ENCODE results near the gene RPL36. TPM values are rescaled to one million over a fixed set of nuclear protein-coding genes. Genes with fewer than 3 reads are reported as not detected.

RPL36 gene
- total and polyA plus RNA-seq, 9 of the 15 experiments (the other 6 are each of a cell fraction or from before 2014, with no cell fraction given): 350 to 3,412 (median 1,507) TPM

DNA sequence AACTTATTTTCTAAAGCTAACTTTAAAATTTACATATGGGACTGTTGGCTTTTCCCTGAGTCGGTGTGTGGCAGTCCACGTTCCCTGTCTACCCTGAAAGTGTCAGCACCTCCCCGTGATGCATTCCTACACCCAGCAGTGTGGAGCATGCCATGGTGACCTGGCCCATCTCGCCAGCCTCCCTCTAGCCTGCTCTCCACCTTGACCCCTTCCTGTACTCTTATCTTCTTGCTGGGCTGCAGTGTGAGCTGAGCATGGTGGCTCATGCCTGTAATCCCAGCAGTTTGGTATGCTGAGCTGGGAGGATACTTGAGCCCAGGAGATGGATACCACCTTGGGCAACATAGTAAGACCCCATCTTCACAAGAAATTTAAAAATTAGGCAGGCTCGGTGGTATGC, 35.2 kb upstream of the RPL36 start (continued):
- TF ChIP-seq, protein P1, sequence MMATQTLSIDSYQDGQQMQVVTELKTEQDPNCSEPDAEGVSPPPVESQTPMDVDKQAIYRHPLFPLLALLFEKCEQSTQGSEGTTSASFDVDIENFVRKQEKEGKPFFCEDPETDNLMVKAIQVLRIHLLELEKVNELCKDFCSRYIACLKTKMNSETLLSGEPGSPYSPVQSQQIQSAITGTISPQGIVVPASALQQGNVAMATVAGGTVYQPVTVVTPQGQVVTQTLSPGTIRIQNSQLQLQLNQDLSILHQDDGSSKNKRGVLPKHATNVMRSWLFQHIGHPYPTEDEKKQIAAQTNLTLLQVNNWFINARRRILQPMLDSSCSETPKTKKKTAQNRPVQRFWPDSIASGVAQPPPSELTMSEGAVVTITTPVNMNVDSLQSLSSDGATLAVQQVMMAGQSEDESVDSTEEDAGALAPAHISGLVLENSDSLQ (IDR thresholded peaks at IDR 0.05): no peak
- TF ChIP-seq NFXL1 (CRISPR knock-in tag; IDR thresholded peaks at IDR 0.05): no peak

DNA sequence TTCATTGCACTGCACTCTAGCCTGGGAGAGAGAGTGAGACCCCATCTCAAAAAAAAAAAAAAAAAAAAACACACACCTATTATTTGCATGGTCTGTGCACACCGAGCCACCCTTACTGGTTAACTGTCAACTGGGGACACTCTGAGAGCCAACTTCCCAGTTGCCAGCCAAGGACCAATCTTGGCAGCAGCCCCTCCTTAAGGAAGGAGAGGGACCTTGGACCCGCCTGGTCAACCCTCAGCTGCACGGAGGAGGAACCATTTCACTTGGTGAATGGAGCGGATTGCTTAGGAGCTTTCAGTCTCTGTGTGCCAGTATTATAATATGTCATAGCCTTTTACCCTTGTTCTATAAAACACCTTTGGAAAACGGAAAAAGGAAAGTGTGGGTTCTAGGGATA, 34.7 kb upstream of the RPL36 start:
- POLR2A ChIA-PET: interaction anchor here (1.0 to 1.5 kb wide), 6 partner anchors 10 to 36 kb away, joined by 3 to 5 read pairs (median 4); no protein-coding TSS in a partner anchor
- no TSS peak for BruUV-seq (replicated peaks)
- Histone ChIP-seq H3K27ac (ENCODE audit: extremely low read depth, low read depth, low read length) (no peak overlapping the region), H3K79me2 (ENCODE audit: control insufficient read depth, insufficient read depth, low read length) (no peaks in the 10 kb centered on the region), H3K36me3 (ENCODE audit: control insufficient read depth, insufficient read depth, low read length) (peaks cover 94% of the 10 kb centered on the region), H3K9me1 (ENCODE audit: control insufficient read depth, insufficient read depth, low read length) (no peaks in the 10 kb centered on the region), H3K27me3 (ENCODE audit: control insufficient read depth in 2 of 2, insufficient read depth in 2 of 2, low read length in 2 of 2) (no peaks in the 10 kb centered on the region), H3K9ac (ENCODE audit: insufficient read depth in 1 of 2, low read depth in 2 of 2, low read length in 2 of 2) (no peak overlapping the region), H3K4me2 (ENCODE audit: insufficient read depth, low read length) (no peak overlapping the region), H4K20me1 (replicated peaks; ENCODE audit: control insufficient read depth, insufficient read depth, low read length) (peaks cover 2% of the 10 kb centered on the region; the same call in 1 of the 2 replicates), H3K4me1 (replicated peaks in 1 of 2; ENCODE audit: control insufficient read depth in 2 of 2, insufficient read depth in 2 of 2, low read length in 2 of 2) (no peaks in the 10 kb centered on the region), H2AFZ (ENCODE audit: low read depth, low read length) (no peak overlapping the region), H3K4me3 (no peak overlapping the region), H3K9me3 (replicated peaks; ENCODE audit: control insufficient read depth, insufficient read depth, low read depth, low read length) (no peaks in the 10 kb centered on the region)
- in situ Hi-C loops (cut with MboI): no loop called here
- CTCF ChIA-PET (ENCODE audit: low intra/inter-chr PET ratio): no interaction called here
- no peak for TF ChIP-seq NFATC3 (IDR thresholded peaks at IDR 0.05)
- TF ChIP-seq ZNF586 (CRISPR knock-in tag; conservative IDR thresholded peaks at IDR 0.05): no peak
- TF ChIP-seq, protein P2, sequence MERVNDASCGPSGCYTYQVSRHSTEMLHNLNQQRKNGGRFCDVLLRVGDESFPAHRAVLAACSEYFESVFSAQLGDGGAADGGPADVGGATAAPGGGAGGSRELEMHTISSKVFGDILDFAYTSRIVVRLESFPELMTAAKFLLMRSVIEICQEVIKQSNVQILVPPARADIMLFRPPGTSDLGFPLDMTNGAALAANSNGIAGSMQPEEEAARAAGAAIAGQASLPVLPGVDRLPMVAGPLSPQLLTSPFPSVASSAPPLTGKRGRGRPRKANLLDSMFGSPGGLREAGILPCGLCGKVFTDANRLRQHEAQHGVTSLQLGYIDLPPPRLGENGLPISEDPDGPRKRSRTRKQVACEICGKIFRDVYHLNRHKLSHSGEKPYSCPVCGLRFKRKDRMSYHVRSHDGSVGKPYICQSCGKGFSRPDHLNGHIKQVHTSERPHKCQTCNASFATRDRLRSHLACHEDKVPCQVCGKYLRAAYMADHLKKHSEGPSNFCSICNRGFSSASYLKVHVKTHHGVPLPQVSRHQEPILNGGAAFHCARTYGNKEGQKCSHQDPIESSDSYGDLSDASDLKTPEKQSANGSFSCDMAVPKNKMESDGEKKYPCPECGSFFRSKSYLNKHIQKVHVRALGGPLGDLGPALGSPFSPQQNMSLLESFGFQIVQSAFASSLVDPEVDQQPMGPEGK (CRISPR knock-in tag; IDR thresholded peaks at IDR 0.05; ENCODE audit: borderline replicate concordance): no peak
- ATAC-seq: no peak
- WGBS (ENCODE audit: insufficient coverage, low coverage, missing lambda C conversion rate): 100% methylated on average over 5 of the region's 5 CpGs
- no peak for FAIRE-seq
- intact Hi-C loops (cut with micrococcal nuclease): no loop called here
- no peak for DNase-seq (ENCODE audit: extremely low read depth in 1 of 4, low spot score in 3 of 4)

All from K562 (cell line).